Choroid plexus epithelial cell (primary cell): ENCODE results near the gene EML2.

Experiments used
- DNase-seq: peaks from one replicate; pipeline ENCODE4 v3.0.0-alpha.2; 2010; ENCODE audit warnings: low read depth
- H3K4me3 ChIP-seq: 2 replicates; pipeline ENCODE4 v1.5.1; 2011; ENCODE audit warnings: low read depth, mild to moderate bottlenecking, control low read depth, low read length, moderate library complexity
- CTCF ChIP-seq: conservative IDR thresholded peaks from 2 replicates; pipeline ENCODE4 v1.5.1; 2011; ENCODE audit warnings: low read depth, mild to moderate bottlenecking, control low read depth, inconsistent platforms, low read length, moderate library complexity

EML2 gene

GRCh38 chr19:45593520-45593919 is 45.7 kb downstream of the EML2 start:
- no peak for TF ChIP-seq CTCF
- no peak overlapping the region for H3K4me3 ChIP-seq
- DNase-seq: no peak

GRCh38 chr19:45592366-45592765 is 46.8 kb downstream of the EML2 start:
- no peak for DNase-seq
- H3K4me3 ChIP-seq: no peak overlapping the region
- no peak for TF ChIP-seq CTCF

- TF ChIP-seq CTCF: no peak
- no peak overlapping the region for H3K4me3 ChIP-seq
- no peak for DNase-seq
Measured at GRCh38 chr19:45591638-45592005, 47.6 kb downstream of the EML2 start.

- TF ChIP-seq CTCF: peak; percentile 45
- H3K4me3 ChIP-seq: no peak overlapping the region
Measured at GRCh38 chr19:45591004-45591637, 48.1 kb downstream of the EML2 start.

GRCh38 chr19:45590300-45591003 is 48.7 kb downstream of the EML2 start:
- no peak for TF ChIP-seq CTCF
- DNase-seq: no peak
- H3K4me3 ChIP-seq: no peak overlapping the region

More at GRCh38 chr19:45591004-45591637, 48.1 kb downstream of the EML2 start:
- DNase-seq: peak; percentile 33

- DNase-seq: no peak
- H3K4me3 ChIP-seq: no peak overlapping the region
- no peak for TF ChIP-seq CTCF
Measured at GRCh38 chr19:45589768-45590167, 49.4 kb downstream of the EML2 start.

GRCh38 chr19:45587873-45588272 is 51.3 kb downstream of the EML2 start:
- DNase-seq: no peak
- H3K4me3 ChIP-seq: no peak overlapping the region
- no peak for TF ChIP-seq CTCF
